Body of pancreas (tissue), 4 donors: ENCODE results near the gene NME9.

Experiments used
- CTCF ChIP-seq, 7 experiments: fragments of 450-650 bp in 4 of 7; fragments of 200-600 bp in 3 of 7; sonication (generic) in 3 of 7; IDR thresholded peaks; one replicate each; pipeline ENCODE4 v1.5.1; 2016 to 2019; ENCODE audit warnings: antibody characterized with exemption in 7 of 7
- POLR2A ChIP-seq, 3 donors: fragments of 450-650 bp; IDR thresholded peaks; one replicate each; pipeline ENCODE4 v1.6.1; 2016; ENCODE audit warnings: antibody characterized with exemption in 3 of 3, mild to moderate bottlenecking in 2 of 3

GRCh38 chr3:138367326-138367850 is 37.7 kb upstream of the NME9 start:
- TF ChIP-seq CTCF (IDR thresholded peaks at IDR 0.05): no peak
- TF ChIP-seq POLR2A (IDR thresholded peaks at IDR 0.05): no peak
